SK-N-SH (cell line): Measurements from ENCODE around the gene GATC. TPM values are rescaled to one million over a fixed set of nuclear protein-coding genes. Genes with fewer than 3 reads are reported as not detected.

Experiments
- CTCF ChIA-PET: fragments of 300-600, 350-600 bp; formaldehyde crosslinking; extraction: SDS; loops from one replicate; lab custom pipeline; 2021; lab: Yijun Ruan, JAX
- POLR2A ChIA-PET: fragments of 350-600 bp; sonication (Branson Sonifier 250); formaldehyde crosslinking; extraction: SDS; loops from one replicate; lab custom pipeline; 2020; ENCODE audit warnings: antibody characterized with exemption, inconsistent platforms; lab: Yijun Ruan, JAX
- DNase-seq: peaks from one replicate; pipeline ENCODE4 v3.0.0; 2012
- H2AFZ ChIP-seq: fragments of 200-600 bp; sonication (generic); 2 replicates; pipeline ENCODE4 v1.8.1; 2016; ENCODE audit warnings: antibody characterized with exemption, mild to moderate bottlenecking, low read depth
- H3F3A ChIP-seq: fragments of 200-600 bp; sonication (generic); replicated peaks from 2 replicates; pipeline ENCODE3; 2016; ENCODE audit warnings: antibody characterized with exemption, mild to moderate bottlenecking; ENCODE audit not compliant: insufficient read depth
- H3K27ac ChIP-seq, 2 experiments: fragments of 200-500 bp in 1 of 2; fragments of 200-600 bp in 1 of 2; sonication (Bioruptor generic) in 1 of 2; sonication (generic), shearing (Covaris generic) in 1 of 2; 2 replicates each; pipeline versions ENCODE4 v1.5.1 to v1.6.1; 2014 to 2016; ENCODE audit warnings: low read depth in 2 of 2, inconsistent platforms in 1 of 2, low read length in 1 of 2, mild to moderate bottlenecking in 1 of 2, mixed read lengths in 1 of 2
- H3K27me3 ChIP-seq: fragments of 200-600 bp; sonication (generic), shearing (Covaris generic); 2 replicates; pipeline ENCODE4 v1.6.1; 2016; ENCODE audit warnings: mixed run types; ENCODE audit not compliant: insufficient read depth
- H3K36me3 ChIP-seq, 2 experiments: fragments of 200-500 bp in 1 of 2; fragments of 200-600 bp in 1 of 2; sonication (Bioruptor generic) in 1 of 2; sonication (generic) in 1 of 2; replicated peaks in 1 of 2; 2 replicates each; pipeline versions ENCODE3 to v1.5.1; 2014 to 2016; ENCODE audit warnings: low read length in 1 of 2, mild to moderate bottlenecking in 1 of 2; ENCODE audit not compliant: insufficient read depth in 2 of 2, control insufficient read depth in 1 of 2
- H3K4me1 ChIP-seq, 2 experiments: fragments of 200-500 bp in 1 of 2; fragments of 200-600 bp in 1 of 2; sonication (Bioruptor generic) in 1 of 2; sonication (generic), shearing (Covaris generic) in 1 of 2; 2 replicates each; pipeline versions ENCODE4 v1.5.1 to v1.6.1; 2014 to 2016; ENCODE audit warnings: low read depth in 1 of 2, low read length in 1 of 2, mixed run types in 1 of 2; ENCODE audit not compliant: insufficient read depth in 2 of 2, control insufficient read depth in 1 of 2
- H3K4me2 ChIP-seq: fragments of 200-600 bp; sonication (generic), shearing (Covaris generic); 2 replicates; pipeline ENCODE4 v1.6.1; 2017; ENCODE audit warnings: mixed run types
- H3K4me3 ChIP-seq, 2 experiments: fragments of 200-500 bp in 1 of 2; fragments of 200-600 bp in 1 of 2; sonication (Bioruptor generic) in 1 of 2; sonication (generic), shearing (Covaris generic) in 1 of 2; 2 replicates each; pipeline versions ENCODE4 v1.5.1 to v1.8.1; 2014 to 2016; ENCODE audit warnings: low read depth in 2 of 2, inconsistent platforms in 1 of 2, low read length in 1 of 2, mild to moderate bottlenecking in 1 of 2, mixed read lengths in 1 of 2, moderate library complexity in 1 of 2
- H3K79me2 ChIP-seq: fragments of 200-600 bp; sonication (generic); 2 replicates; pipeline ENCODE4 v1.8.1; 2017; ENCODE audit warnings: mild to moderate bottlenecking; ENCODE audit not compliant: insufficient read depth
- H3K9ac ChIP-seq: fragments of 200-600 bp; sonication (generic); 2 replicates; pipeline ENCODE4 v1.6.1; 2017; ENCODE audit warnings: mixed run types
- H3K9me2 ChIP-seq: fragments of 200-600 bp; sonication (generic); 2 replicates; pipeline ENCODE4 v1.6.1; 2017; ENCODE audit warnings: mixed run types
- H3K9me3 ChIP-seq: fragments of 200-600 bp; sonication (generic); 2 replicates; pipeline ENCODE4 v1.6.1; 2017; ENCODE audit warnings: mixed run types, mild to moderate bottlenecking, moderate library complexity
- H4K20me1 ChIP-seq: fragments of 200-600 bp; sonication (generic); 2 replicates; pipeline ENCODE4 v1.6.1; 2017; ENCODE audit warnings: mild to moderate bottlenecking, mixed run types; ENCODE audit not compliant: insufficient read depth
- FOSL2 ChIP-seq: IDR thresholded peaks from 2 replicates; pipeline ENCODE4 v1.4.0; 2012; ENCODE audit warnings: low read depth, mild to moderate bottlenecking, moderate library complexity, borderline replicate concordance
- FOXJ3 ChIP-seq: sonication (generic); formaldehyde crosslinking; IDR thresholded peaks from 2 replicates; pipeline ENCODE4 v1.5.1; 2020; ENCODE audit warnings: mild to moderate bottlenecking, missing genetic modification reagents
- GATA2 ChIP-seq: sonication (generic); formaldehyde crosslinking; IDR thresholded peaks from 2 replicates; pipeline ENCODE4 v1.5.0; 2020; ENCODE audit warnings: mild to moderate bottlenecking, missing genetic modification reagents
- JUND ChIP-seq: IDR thresholded peaks from 2 replicates; pipeline ENCODE4 v1.4.0; 2012
- MEF2A ChIP-seq: IDR thresholded peaks from 2 replicates; pipeline ENCODE4 v1.4.0; 2012; ENCODE audit warnings: low read depth, borderline replicate concordance
- MXI1 ChIP-seq: IDR thresholded peaks from 2 replicates; pipeline ENCODE4 v1.6.1; 2012; ENCODE audit warnings: mild to moderate bottlenecking, low read depth, low read length, improper control_type of control experiment
- RAD21 ChIP-seq: IDR thresholded peaks from 2 replicates; pipeline ENCODE4 v1.6.1; 2012; ENCODE audit warnings: mild to moderate bottlenecking, low read length
- SIN3A ChIP-seq: IDR thresholded peaks from 2 replicates; pipeline ENCODE4 v1.6.1; 2012; ENCODE audit warnings: low read depth, mild to moderate bottlenecking, low read length, moderate library complexity, borderline replicate concordance
- SMC3 ChIP-seq: IDR thresholded peaks from 2 replicates; pipeline ENCODE4 v1.6.1; 2012; ENCODE audit warnings: low read depth, low read length, improper control_type of control experiment
- TAF1 ChIP-seq: IDR thresholded peaks from 2 replicates; pipeline ENCODE4 v1.6.1; 2012; ENCODE audit warnings: low read depth, mild to moderate bottlenecking, low read length, moderate library complexity, borderline replicate concordance
- YY1 ChIP-seq: IDR thresholded peaks from 2 replicates; pipeline ENCODE4 v1.4.0; 2012; ENCODE audit warnings: low read depth, mild to moderate bottlenecking
- WGBS: methylation state at CpG from one replicate; pipeline ENCODE4 v1.1.6; 2017; ENCODE audit warnings: low lambda C conversion rate; 5-methylcytosine and 5-hydroxymethylcytosine counted together
- polyA plus RNA-seq, 3 experiments: library from polyadenylated mRNA; depleted of rRNA; stranded (reverse); fragments of >200 nt; gene quantifications; 2 replicates each; pipeline ENCODE4 v1.2.3, GENCODE V29; 2012
- TF ChIP-seq, protein P1 (sequence below): IDR thresholded peaks from 2 replicates; pipeline ENCODE4 v1.4.0; 2012; ENCODE audit warnings: low read depth, borderline replicate concordance
- TF ChIP-seq, protein P2 (sequence below): fragments of 200-600 bp; sonication (generic); IDR thresholded peaks from 2 replicates; pipeline ENCODE4 v1.6.1; 2017; ENCODE audit warnings: antibody characterized with exemption, mild to moderate bottlenecking, moderate library complexity
- TF ChIP-seq, protein P3 (sequence below): fragments of 150-350 bp; IDR thresholded peaks from 2 replicates; pipeline ENCODE4 v1.6.1; 2017; ENCODE audit warnings: antibody characterized with exemption, low read length, low read depth, borderline replicate concordance
- TF ChIP-seq, protein P4 (sequence below): IDR thresholded peaks from 2 replicates; pipeline ENCODE4 v1.6.1; 2012; ENCODE audit warnings: mild to moderate bottlenecking, low read depth, low read length, moderate library complexity

The GATC gene
- polyA plus RNA-seq, 1 of the 3 experiments (the other 2 are of a cell fraction): 10.6 TPM

DNA sequence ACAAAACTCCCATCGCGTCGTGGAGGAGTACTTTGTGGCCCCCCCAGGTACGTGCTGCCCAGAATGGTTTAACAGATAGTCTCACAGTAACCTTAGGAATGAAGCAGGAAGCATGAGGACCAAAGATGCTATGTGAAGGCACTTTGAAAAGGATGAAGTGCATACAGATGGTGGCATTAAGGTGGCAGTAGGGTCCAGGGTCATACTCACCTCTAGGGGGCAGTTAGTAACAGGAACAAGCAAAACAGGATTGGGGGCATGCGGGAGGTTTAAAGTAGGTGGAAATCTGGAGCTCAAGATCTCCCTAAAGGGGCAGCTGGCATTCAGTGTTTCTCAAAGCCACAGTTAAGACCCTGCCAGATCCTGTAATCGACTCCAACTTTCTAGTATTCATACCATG lies 10.9 kb downstream of the GATC start:
- POLR2A ChIA-PET: interaction anchor here (0.7 to 1.6 kb wide), 2 partner anchors 38 to 790 kb away, joined by 3 to 4 read pairs; partner anchors contain the start of gene DYNLL1
- Histone ChIP-seq H4K20me1 (peaks cover 23% of the 10 kb centered on the region), H3K4me3 (no peak overlapping the region), H3K27ac (no peak overlapping the region), H3K9ac (no peak overlapping the region), H3K9me3 (no peaks in the 10 kb centered on the region), H3K4me2 (no peak overlapping the region), H3F3A (peaks cover 50% of the 10 kb centered on the region), H2AFZ (no peak overlapping the region), H3K36me3 (peaks cover 49 to 67% of the 10 kb centered on the region in 2 experiments), H3K4me1 (no peaks in the 10 kb centered on the region), H3K79me2 (peaks cover 25% of the 10 kb centered on the region; the same call in 1 of the 2 replicates), H3K9me2 (no peaks in the 10 kb centered on the region), H3K27me3 (no peaks in the 10 kb centered on the region)
- 89% methylated on average over 6 of the region's 6 CpGs for WGBS
- CTCF ChIA-PET: interaction anchor here (0.8 to 5.5 kb wide), 6 partner anchors 9 to 746 kb away, joined by 3 to 52 read pairs (median 4); partner anchors contain the start of gene SRSF9
- no peak for TF ChIP-seq GATA2 (CRISPR knock-in tag)
- TF ChIP-seq FOXJ3 (CRISPR knock-in tag): no peak
- TF ChIP-seq, protein P1, sequence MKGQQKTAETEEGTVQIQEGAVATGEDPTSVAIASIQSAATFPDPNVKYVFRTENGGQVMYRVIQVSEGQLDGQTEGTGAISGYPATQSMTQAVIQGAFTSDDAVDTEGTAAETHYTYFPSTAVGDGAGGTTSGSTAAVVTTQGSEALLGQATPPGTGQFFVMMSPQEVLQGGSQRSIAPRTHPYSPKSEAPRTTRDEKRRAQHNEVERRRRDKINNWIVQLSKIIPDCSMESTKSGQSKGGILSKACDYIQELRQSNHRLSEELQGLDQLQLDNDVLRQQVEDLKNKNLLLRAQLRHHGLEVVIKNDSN: no peak
- TF ChIP-seq, protein P2, sequence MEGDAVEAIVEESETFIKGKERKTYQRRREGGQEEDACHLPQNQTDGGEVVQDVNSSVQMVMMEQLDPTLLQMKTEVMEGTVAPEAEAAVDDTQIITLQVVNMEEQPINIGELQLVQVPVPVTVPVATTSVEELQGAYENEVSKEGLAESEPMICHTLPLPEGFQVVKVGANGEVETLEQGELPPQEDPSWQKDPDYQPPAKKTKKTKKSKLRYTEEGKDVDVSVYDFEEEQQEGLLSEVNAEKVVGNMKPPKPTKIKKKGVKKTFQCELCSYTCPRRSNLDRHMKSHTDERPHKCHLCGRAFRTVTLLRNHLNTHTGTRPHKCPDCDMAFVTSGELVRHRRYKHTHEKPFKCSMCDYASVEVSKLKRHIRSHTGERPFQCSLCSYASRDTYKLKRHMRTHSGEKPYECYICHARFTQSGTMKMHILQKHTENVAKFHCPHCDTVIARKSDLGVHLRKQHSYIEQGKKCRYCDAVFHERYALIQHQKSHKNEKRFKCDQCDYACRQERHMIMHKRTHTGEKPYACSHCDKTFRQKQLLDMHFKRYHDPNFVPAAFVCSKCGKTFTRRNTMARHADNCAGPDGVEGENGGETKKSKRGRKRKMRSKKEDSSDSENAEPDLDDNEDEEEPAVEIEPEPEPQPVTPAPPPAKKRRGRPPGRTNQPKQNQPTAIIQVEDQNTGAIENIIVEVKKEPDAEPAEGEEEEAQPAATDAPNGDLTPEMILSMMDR: peak; percentile 47
- no peak for TF ChIP-seq JUND
- no peak for TF ChIP-seq TAF1
- TF ChIP-seq SIN3A: no peak
- TF ChIP-seq SMC3: 0 out of 2 replicates have a peak, but pooled peaks have one; percentile 9
- TF ChIP-seq RAD21: peak; percentile 16; the same call in 1 of the 2 replicates
- TF ChIP-seq YY1: no peak
- TF ChIP-seq, protein P3, sequence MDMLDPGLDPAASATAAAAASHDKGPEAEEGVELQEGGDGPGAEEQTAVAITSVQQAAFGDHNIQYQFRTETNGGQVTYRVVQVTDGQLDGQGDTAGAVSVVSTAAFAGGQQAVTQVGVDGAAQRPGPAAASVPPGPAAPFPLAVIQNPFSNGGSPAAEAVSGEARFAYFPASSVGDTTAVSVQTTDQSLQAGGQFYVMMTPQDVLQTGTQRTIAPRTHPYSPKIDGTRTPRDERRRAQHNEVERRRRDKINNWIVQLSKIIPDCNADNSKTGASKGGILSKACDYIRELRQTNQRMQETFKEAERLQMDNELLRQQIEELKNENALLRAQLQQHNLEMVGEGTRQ: no peak
- no peak for TF ChIP-seq FOSL2
- TF ChIP-seq MXI1: no peak
- TF ChIP-seq MEF2A: no peak
- TF ChIP-seq, protein P4, sequence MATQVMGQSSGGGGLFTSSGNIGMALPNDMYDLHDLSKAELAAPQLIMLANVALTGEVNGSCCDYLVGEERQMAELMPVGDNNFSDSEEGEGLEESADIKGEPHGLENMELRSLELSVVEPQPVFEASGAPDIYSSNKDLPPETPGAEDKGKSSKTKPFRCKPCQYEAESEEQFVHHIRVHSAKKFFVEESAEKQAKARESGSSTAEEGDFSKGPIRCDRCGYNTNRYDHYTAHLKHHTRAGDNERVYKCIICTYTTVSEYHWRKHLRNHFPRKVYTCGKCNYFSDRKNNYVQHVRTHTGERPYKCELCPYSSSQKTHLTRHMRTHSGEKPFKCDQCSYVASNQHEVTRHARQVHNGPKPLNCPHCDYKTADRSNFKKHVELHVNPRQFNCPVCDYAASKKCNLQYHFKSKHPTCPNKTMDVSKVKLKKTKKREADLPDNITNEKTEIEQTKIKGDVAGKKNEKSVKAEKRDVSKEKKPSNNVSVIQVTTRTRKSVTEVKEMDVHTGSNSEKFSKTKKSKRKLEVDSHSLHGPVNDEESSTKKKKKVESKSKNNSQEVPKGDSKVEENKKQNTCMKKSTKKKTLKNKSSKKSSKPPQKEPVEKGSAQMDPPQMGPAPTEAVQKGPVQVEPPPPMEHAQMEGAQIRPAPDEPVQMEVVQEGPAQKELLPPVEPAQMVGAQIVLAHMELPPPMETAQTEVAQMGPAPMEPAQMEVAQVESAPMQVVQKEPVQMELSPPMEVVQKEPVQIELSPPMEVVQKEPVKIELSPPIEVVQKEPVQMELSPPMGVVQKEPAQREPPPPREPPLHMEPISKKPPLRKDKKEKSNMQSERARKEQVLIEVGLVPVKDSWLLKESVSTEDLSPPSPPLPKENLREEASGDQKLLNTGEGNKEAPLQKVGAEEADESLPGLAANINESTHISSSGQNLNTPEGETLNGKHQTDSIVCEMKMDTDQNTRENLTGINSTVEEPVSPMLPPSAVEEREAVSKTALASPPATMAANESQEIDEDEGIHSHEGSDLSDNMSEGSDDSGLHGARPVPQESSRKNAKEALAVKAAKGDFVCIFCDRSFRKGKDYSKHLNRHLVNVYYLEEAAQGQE: no peak
- DNase-seq: peak; percentile 52
